Coronary artery (tissue), 2 donors: ENCODE results near the gene TLK2.
"Not testable (repeated sequence)": the region's sequence is repeated elsewhere in the genome, so short reads cannot be mapped to it uniquely, and the experiment has no call there.

ENCODE experiments used
- DNase-seq: peaks from one replicate; pipeline ENCODE4 v3.0.0-alpha.2; 2017; ENCODE audit warnings: low spot score
- H3K27ac ChIP-seq, 2 donors: fragments of 200-600 bp; sonication (generic); one replicate each; pipeline ENCODE4 v1.5.1; 2016 to 2019
- H3K4me3 ChIP-seq: fragments of 200-600 bp; sonication (generic); 2 replicates; pipeline ENCODE4 v1.5.1; 2016; ENCODE audit warnings: mild to moderate bottlenecking, moderate library complexity

TLK2 gene

GRCh38 chr17:62473030-62473982 is 5.3 kb upstream of the TLK2 start:
- not testable (repeated sequence) for H3K4me3 ChIP-seq, H3K27ac ChIP-seq, DNase-seq

- not testable (repeated sequence) for DNase-seq
- H3K4me3 ChIP-seq, result peak overlapping the region; percentile 82
Measured at GRCh38 chr17:62477111-62477510, 1.5 kb upstream of the TLK2 start.

DNA sequence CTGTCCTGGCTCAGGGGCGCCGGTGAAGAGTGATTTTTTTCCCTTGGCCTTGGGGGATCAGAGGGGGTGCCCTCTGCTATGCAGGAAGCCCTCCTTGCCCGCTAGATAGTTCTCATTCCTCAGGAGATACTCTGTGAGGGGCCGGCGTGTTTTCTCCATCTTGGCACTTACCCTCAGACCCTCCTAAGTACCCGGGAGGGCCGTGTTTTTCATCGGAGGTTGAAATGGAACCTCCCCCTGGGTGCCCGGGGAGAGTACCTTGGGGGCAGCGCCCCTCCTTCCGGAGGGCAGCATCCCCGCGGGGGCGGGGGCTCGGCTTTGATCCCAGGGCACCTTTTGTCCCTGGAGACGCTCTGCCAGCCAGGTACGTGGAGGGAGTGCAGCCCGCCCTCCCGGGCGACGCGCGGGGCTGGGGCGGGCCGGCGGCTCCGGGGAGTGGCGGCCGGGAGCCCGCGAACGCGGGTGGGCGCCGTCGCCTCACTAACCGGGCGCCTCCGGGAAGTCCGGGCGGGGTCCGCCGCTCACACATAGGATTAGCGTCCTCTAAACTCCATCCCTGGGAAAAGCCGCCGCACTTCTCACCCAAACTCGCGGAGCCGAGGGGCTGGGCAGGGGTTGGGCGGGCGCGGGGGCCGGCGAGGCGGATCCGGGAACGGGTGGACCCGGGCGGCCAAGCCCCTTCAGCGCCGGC is 762 bp upstream of the TLK2 start:
- peak; percentile 79 for DNase-seq
- H3K27ac ChIP-seq, result peak overlapping the region; percentile 96 to 97
- H3K4me3 ChIP-seq, result peak overlapping the region; percentile 82

More at GRCh38 chr17:62477111-62477510, 1.5 kb upstream of the TLK2 start:
- H3K27ac ChIP-seq, result peak overlapping the region in 1 of 2 donors; percentile 97

GRCh38 chr17:62478880-62479638 is 434 bp downstream of the TLK2 start:
- Histone ChIP-seq H3K4me3 (peak overlapping the region; percentile 82), H3K27ac (peak overlapping the region; percentile 96 to 97)
- DNase-seq, result not testable (repeated sequence)

GRCh38 chr17:62479639-62480258 is 1.1 kb downstream of the TLK2 start:
- peak overlapping the region; percentile 96 to 97 for H3K27ac ChIP-seq
- DNase-seq, result not testable (repeated sequence)
- H3K4me3 ChIP-seq, result peak overlapping the region; percentile 82

- not testable (repeated sequence) for DNase-seq, H3K4me3 ChIP-seq, H3K27ac ChIP-seq
Measured at GRCh38 chr17:62482553-62482952, 3.9 kb downstream of the TLK2 start.

GRCh38 chr17:62490990-62491389 is 12.4 kb downstream of the TLK2 start:
- not testable (repeated sequence) for H3K4me3 ChIP-seq, H3K27ac ChIP-seq, DNase-seq

DNA sequence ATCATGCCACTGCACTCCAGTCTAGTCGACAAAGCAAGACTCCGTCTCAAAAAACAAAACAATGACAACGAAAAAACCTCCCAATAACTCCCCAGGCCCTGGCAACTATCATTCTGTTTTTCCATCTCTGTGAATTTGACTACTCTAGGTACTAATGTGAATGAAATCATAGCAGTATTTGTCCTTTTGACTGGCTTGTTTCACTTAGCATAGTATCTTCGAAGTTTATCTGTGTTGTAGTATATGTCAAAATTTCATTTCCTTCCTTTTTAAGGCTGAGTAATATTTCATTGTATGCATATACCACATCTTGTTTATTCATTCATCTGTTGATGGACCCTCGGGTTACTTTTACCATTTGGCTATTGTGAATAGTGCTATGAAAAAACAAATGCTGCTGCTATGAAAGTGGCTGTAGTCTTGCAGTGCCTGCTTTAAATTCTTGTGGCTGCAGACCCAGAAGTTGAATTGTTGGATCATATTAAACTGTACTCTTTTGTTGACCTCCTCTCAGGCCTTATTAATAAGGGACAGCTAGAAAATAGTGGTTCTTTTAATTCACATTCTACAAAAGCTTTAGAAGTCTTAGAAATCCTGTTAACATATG is 14.5 kb downstream of the TLK2 start:
- DNase-seq, H3K4me3 ChIP-seq, H3K27ac ChIP-seq: not testable (repeated sequence)

DNA sequence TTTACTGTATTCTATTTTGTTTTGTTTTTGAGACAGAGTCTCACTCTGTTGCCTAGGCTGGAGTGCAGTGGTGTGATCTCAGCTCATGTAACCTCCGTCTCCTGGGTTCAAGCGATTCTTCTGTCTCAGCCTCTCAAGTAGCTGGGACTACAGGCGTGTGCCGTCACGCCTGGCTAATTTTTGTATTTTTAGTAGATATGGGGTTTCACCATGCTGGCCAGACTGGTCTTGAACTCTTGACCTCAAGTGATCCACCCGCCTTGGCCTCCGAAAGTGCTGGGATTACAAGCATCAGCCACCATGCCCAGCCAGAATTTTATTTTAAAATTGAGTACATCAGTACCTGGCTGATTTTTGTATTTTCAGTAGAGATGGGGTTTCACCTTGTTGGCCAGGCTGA is 15.4 kb downstream of the TLK2 start:
- DNase-seq, H3K4me3 ChIP-seq, H3K27ac ChIP-seq: not testable (repeated sequence)

GRCh38 chr17:62496344-62496743 is 17.7 kb downstream of the TLK2 start:
- not testable (repeated sequence) for H3K4me3 ChIP-seq, H3K27ac ChIP-seq, DNase-seq

DNA sequence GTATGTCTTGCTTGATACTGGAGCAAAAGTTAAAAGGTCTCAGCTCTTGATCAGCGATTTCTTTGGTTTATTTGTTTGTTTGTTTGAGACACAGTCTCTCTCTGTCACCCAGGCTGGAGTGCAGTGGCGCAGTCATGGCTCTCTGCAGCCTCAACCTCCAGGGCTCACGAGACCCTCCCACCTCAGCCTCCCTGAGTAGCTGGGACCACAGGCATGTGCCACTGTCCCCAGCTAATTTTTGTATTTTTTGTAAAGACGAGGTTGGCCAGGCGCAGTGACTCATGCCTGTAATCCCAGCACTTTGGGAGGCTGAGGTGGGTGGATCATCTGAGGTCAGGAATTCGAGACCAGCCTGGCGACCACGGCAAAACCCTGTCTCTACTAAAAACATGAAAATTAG is 20.2 kb downstream of the TLK2 start:
- not testable (repeated sequence) for DNase-seq, H3K4me3 ChIP-seq, H3K27ac ChIP-seq

DNA sequence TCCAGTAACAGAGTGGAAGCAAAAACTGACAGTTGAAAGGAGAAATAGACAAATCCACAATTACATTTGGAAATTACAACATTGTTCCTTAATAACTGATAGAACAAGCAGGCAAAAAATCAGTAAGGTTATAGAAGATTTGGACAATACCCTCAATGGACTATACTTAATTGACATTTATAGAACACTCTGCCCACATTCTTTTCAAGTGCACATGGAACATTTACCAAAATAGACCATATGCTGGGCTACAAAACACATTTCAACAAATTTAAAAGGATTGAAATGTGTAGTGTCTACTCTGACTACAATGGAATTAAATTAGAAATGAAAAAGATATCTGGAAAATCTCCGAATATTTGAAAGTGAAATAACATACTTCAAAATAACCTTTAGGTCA is 21.8 kb downstream of the TLK2 start:
- not testable (repeated sequence) for DNase-seq, H3K4me3 ChIP-seq, H3K27ac ChIP-seq

DNA sequence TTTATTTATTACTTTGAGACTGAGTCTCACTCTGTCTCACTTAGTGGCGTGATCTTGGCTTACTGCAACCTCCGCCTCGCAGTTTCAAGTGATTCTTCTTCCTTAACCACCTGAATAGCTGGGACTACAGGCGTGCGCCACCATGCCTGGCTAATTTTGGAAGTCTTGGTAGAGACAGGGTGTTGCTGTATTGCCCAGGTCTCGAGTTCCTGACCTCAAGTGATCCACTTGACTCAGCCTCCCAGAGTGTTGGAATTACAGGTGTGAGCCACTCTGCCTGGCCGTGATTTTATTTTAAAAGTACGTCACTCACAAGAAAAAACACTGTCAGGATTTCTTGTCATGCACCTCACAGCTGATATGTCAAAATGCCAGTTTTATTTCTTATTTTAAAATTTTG is 26.2 kb downstream of the TLK2 start:
- not testable (repeated sequence) for DNase-seq, H3K27ac ChIP-seq, H3K4me3 ChIP-seq

DNA sequence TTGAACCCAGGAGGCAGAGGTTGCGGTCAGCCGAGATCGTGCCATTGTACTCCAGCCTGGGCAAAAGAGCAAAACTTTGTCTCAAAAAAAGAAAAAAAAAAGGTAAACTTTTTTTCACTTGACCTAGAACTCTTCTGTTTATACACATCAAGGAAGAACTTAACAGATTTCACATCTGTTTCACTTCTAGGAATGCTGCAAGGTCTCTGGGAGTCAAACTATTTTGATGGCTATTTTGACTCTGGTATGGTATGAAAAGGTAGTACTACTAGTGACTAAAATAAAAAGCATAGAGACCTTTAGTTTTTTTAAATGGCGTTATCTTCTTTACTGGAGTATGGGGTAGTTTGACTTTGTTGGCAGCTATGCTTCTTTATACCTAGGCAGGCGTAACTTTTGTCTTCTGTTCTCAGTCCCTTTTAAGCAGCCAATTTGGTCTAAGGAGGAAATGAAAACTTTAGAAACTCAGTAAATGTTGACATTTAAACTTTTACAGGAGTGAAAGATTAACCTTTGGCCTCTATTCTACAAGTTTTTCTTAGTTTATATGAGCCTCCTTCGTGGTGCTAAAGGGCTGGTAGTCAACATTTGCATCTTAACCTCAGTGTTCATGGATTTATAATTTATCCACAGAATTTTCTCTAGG is 28.7 kb downstream of the TLK2 start:
- not testable (repeated sequence) for H3K4me3 ChIP-seq, DNase-seq, H3K27ac ChIP-seq

GRCh38 chr17:62510247-62510819 is 31.7 kb downstream of the TLK2 start:
- not testable (repeated sequence) for DNase-seq, H3K4me3 ChIP-seq, H3K27ac ChIP-seq

DNA sequence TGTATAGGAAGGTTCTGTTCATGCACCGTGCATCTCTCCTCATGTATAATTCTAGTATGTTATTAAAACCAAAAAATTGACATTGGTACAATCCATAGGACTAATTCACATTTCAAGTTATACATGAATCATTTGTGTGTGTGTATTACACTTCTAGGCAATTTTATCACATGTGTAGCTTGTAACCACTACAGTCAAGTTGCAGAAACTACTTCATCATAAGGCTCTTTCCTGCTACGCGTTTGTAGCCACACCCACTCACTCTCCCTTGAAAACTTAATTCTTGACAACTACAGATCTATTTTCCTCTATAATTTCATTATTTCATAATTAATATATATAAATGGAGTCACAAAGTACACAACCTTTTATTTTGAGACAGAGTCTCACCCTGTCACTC is 32.4 kb downstream of the TLK2 start:
- H3K27ac ChIP-seq, H3K4me3 ChIP-seq, DNase-seq: not testable (repeated sequence)

DNA sequence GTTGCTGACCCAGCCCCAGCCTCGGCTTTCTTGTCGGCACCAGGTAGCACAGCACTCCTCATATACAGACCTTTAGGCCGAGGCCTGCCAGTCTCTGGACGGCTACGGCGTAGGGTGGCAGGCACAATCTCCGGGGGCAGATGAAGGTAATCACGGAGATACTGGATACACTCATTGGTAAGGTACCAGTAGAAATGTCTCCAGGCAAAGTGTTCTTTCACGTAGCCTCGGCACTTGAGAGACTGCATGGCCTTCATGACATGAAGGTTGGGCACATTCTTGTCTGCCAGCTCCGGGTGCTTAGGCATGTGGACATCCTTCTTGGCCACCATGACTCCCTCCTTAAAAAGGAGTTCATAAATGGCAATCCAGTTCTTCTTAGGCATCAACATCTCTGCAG is 37.8 kb downstream of the TLK2 start:
- not testable (repeated sequence) for DNase-seq, H3K4me3 ChIP-seq, H3K27ac ChIP-seq
